Heart left ventricle (tissue), 16 donors: ENCODE data around the gene PRKCA. TPM values are rescaled to one million over a fixed set of nuclear protein-coding genes. Genes with fewer than 3 reads are reported as not detected.

Experiments
- ATAC-seq, 4 donors: fragments of 200-7000 bp; cut with Tn5 transposase; one replicate each; pipeline ENCODE4 v1.9.1; 2020 to 2022; ENCODE audit warnings: moderate library complexity in 4 of 4, mild to moderate bottlenecking in 3 of 4, moderate number of reproducible peaks in 1 of 4
- DNase-seq, 5 donors: peaks; one replicate each; pipeline ENCODE4 v3.0.0-alpha.2; 2020
- H3K27ac ChIP-seq, 12 donors: fragments of 200-600 bp; sonication (generic) in 4 of 12; one replicate each; pipeline versions ENCODE4 v1.5.0 to v1.8.0; 2016 to 2022; ENCODE audit warnings: mild to moderate bottlenecking in 2 of 12
- H3K27me3 ChIP-seq, 9 donors: fragments of 200-600 bp; sonication (generic) in 2 of 9; one replicate each; pipeline versions ENCODE4 v1.5.1 to v1.8.0; 2016 to 2022; ENCODE audit warnings: mild to moderate bottlenecking in 3 of 9
- H3K36me3 ChIP-seq, 9 donors: fragments of 200-600 bp; sonication (generic) in 2 of 9; one replicate each; pipeline versions ENCODE4 v1.5.0 to v1.8.0; 2018 to 2022; ENCODE audit warnings: mild to moderate bottlenecking in 2 of 9
- H3K4me1 ChIP-seq, 12 donors: fragments of 200-600 bp; sonication (generic) in 4 of 12; one replicate each; pipeline versions ENCODE4 v1.5.0 to v1.8.0; 2016 to 2022; ENCODE audit warnings: mild to moderate bottlenecking in 3 of 12
- H3K4me3 ChIP-seq, 12 donors: fragments of 200-600 bp; sonication (generic) in 4 of 12; one replicate each; pipeline versions ENCODE4 v1.5.0 to v1.8.0; 2017 to 2022; ENCODE audit warnings: mild to moderate bottlenecking in 9 of 12, moderate library complexity in 4 of 12
- H3K9me3 ChIP-seq, 12 donors: fragments of 200-600 bp; sonication (generic) in 4 of 12; one replicate each; pipeline versions ENCODE4 v1.5.0 to v1.8.0; 2016 to 2022; ENCODE audit warnings: mild to moderate bottlenecking in 1 of 12
- POLR2A ChIP-seq, 2 donors: fragments of 450-650 bp; IDR thresholded peaks; one replicate each; pipeline ENCODE4 v1.6.1; 2017; ENCODE audit warnings: antibody characterized with exemption in 2 of 2, mild to moderate bottlenecking in 2 of 2, moderate library complexity in 2 of 2
- WGBS, 4 donors: extraction: QIAGEN DNeasy Blood & Tissue Kit in 2 of 4; methylation state at CpG; one replicate each; pipeline versions ENCODE4 v1.1.5 to v1.1.7; 2013 to 2018; 5-methylcytosine and 5-hydroxymethylcytosine counted together
- intact Hi-C, 10 donors: fragments of 100-400 bp; cut with DNase I; formaldehyde crosslinking; loops; one replicate each; pipeline versions ENCODE4 v1.11.1 to v1.14.2; 2022
- polyA plus RNA-seq, 2 donors: library from polyadenylated mRNA; stranded (reverse); fragments of 200-250 nt; gene quantifications; one replicate each; pipeline ENCODE4 v1.2.3, GENCODE V29; 2013
- total RNA-seq, 9 donors: library from RNA; depleted of rRNA in 2 of 9; stranded (reverse); fragments of >200 nt in 2 of 9; fragmentation: NEBNext Ultra II Directional in 3 of 9; extraction: Animal tissue kit (Norgen Biotek cat#: 25700) in 3 of 9; gene quantifications; one replicate each; pipeline versions ENCODE4 v1.1.0 to v1.2.4, GENCODE V29; 2016 to 2023
- TF ChIP-seq, protein P1 (sequence below), 12 donors: fragments of 200-600 bp; sonication (generic) in 4 of 12; IDR thresholded peaks; one replicate each; pipeline versions ENCODE4 v1.5.0 to v1.8.0; 2018 to 2022; ENCODE audit warnings: antibody characterized with exemption in 12 of 12, mild to moderate bottlenecking in 5 of 12
- donor health status: ischemic (EF 13 %, LVEDD 7.1; RV severe dilation, severe dysfunction).
- donor health status: healthy with polysubstance abuse.
- donor health status: DM: no; HTN: yes; CAD: no.
- donor health status: DM: no; HTN: no; CAD: no.
- donor health status: ischemic (EF 25% LVEDD 6.9; RV normal size, moderate dysfunction).
- donor health status: ischemic (EF 25% LVEDD 5.7; RV mildly dilated, moderate dysfunction).
- donor health status: healthy.
- donor health status: DM: yes; HTN: yes; CAD: no.
- donor health status: ischemic (EF 35%, LVEDD 5.7; RV mildly dilated, moderate dysfunction).
- donor health status: nonischemic (EF 11% LVEDD 7.7; RV severe dilation, severe dysfunction).
- donor health status: DM: yes; HTN: yes; CAD: no.
- donor health status: PGD.
- donor health status: ischemic (EF 29% LVEDD 5.4; RV normal size, mild dysfunction).
- donor health status: nonischemic (EF 23%, LVEDD 6.1; RV moderate dilation, normal function).

The PRKCA gene
- total and polyA plus RNA-seq, 11 donors, result 3.4 to 26.8 (median 11.4) TPM

DNA sequence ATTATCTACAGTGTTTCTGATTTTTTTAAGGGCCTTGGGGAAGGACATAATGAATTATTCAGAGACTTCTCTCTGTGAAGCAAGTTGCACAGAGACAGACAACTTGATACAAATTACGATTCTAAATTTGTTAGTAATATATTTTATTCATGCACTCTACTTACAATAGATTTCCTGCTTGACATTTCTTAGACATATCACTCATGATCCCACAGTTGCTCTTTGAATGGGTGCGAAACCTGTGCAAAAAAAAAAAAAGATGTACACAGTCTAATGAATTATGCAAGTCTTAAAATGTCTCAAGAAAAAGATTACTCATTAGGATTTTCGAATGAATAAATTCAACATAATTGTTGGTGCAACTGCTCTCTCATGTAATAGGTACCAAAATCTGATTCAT is 254.8 kb downstream of the PRKCA start:
- Histone ChIP-seq H3K27me3 (no peaks in the 10 kb centered on the region), H3K36me3 (no peaks in the 10 kb centered on the region), H3K4me1 (peaks cover 0 to 7% (median 0%) of the 10 kb centered on the region in 12 donors), H3K4me3 (no peak overlapping the region), H3K9me3 (peaks cover 0 to 8% (median 0%) of the 10 kb centered on the region in 12 donors), H3K27ac (no peak overlapping the region)
- intact Hi-C loops, result no loop called here
- DNase-seq (no peak), ATAC-seq (no peak)
- 91 to 95% (median 93%) methylated on average over 3 of the region's 3 CpGs for WGBS, 4 donors
- TF ChIP-seq POLR2A (IDR thresholded peaks at IDR 0.05), result no peak
- TF ChIP-seq, protein P1, sequence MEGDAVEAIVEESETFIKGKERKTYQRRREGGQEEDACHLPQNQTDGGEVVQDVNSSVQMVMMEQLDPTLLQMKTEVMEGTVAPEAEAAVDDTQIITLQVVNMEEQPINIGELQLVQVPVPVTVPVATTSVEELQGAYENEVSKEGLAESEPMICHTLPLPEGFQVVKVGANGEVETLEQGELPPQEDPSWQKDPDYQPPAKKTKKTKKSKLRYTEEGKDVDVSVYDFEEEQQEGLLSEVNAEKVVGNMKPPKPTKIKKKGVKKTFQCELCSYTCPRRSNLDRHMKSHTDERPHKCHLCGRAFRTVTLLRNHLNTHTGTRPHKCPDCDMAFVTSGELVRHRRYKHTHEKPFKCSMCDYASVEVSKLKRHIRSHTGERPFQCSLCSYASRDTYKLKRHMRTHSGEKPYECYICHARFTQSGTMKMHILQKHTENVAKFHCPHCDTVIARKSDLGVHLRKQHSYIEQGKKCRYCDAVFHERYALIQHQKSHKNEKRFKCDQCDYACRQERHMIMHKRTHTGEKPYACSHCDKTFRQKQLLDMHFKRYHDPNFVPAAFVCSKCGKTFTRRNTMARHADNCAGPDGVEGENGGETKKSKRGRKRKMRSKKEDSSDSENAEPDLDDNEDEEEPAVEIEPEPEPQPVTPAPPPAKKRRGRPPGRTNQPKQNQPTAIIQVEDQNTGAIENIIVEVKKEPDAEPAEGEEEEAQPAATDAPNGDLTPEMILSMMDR (IDR thresholded peaks at IDR 0.05), result no peak

- 84 to 92% (median 89%) methylated on average over 8 of the region's 8 CpGs for WGBS, 4 donors
- TF ChIP-seq, protein P1 (IDR thresholded peaks at IDR 0.05), result no peak
- TF ChIP-seq POLR2A (IDR thresholded peaks at IDR 0.05), result no peak
- Histone ChIP-seq H3K27ac (no peak overlapping the region), H3K27me3 (no peaks in the 10 kb centered on the region), H3K36me3 (no peaks in the 10 kb centered on the region), H3K9me3 (peaks cover 0 to 5% (median 0%) of the 10 kb centered on the region in 12 donors), H3K4me1 (peaks cover 0 to 7% (median 0%) of the 10 kb centered on the region in 12 donors), H3K4me3 (no peak overlapping the region)
- intact Hi-C loops, result no loop called here
- ATAC-seq, result no peak
- no peak for DNase-seq
Observed at GRCh38 chr17:66557886-66558285, 255.5 kb downstream of the PRKCA start.

- 79 to 83% (median 79%) methylated on average over 7 of the region's 7 CpGs for WGBS, 4 donors
- intact Hi-C loops, result loop anchor here in 5 of 10 donors (10.0 kb wide), 4 partner anchors 114 to 356 kb away; partner anchors contain the start of gene PRKCA (in 1 of the 5)
Observed at GRCh38 chr17:66560691-66561090, 258.3 kb downstream of the PRKCA start.

DNA sequence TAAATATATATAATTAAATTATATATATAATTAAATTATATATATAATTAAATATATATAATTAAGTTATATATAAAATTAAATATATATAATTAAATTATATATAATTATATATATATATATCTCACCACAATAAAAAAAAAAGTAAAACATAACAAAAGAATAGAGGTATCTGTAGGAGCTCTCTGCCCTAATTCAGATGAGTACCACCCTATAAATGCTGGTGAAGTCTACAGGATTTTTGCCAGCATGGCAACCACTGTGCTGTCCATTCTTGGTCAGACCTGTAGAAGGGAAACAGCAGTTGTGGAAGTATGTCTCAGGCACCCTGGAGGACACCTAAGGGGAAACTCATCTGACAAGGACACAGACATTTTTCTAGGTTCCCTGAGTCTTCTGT is 259.7 kb downstream of the PRKCA start:
- intact Hi-C loops, result loop anchor here in 5 of 10 donors (10.0 kb wide), 4 partner anchors 113 to 357 kb away; partner anchors contain the start of gene PRKCA (in 1 of the 5)
- H3K4me1 ChIP-seq, result peaks cover 0 to 7% (median 0%) of the 10 kb centered on the region in 12 donors
- no peak overlapping the region for H3K27ac ChIP-seq
- H3K4me3 ChIP-seq, result no peak overlapping the region
- no peaks in the 10 kb centered on the region for H3K36me3 ChIP-seq
- DNase-seq (no peak), ATAC-seq (no peak)
- peaks cover 0 to 5% (median 0%) of the 10 kb centered on the region in 12 donors for H3K9me3 ChIP-seq
- no peaks in the 10 kb centered on the region for H3K27me3 ChIP-seq
- TF ChIP-seq POLR2A (IDR thresholded peaks at IDR 0.05), result no peak
- TF ChIP-seq, protein P1 (IDR thresholded peaks at IDR 0.05), result no peak

More at GRCh38 chr17:66560691-66561090, 258.3 kb downstream of the PRKCA start:
- DNase-seq (no peak), ATAC-seq (no peak)
- no peak for TF ChIP-seq POLR2A (IDR thresholded peaks at IDR 0.05)
- TF ChIP-seq, protein P1 (IDR thresholded peaks at IDR 0.05), result no peak
- H3K36me3 ChIP-seq, result no peaks in the 10 kb centered on the region
- peaks cover 0 to 7% (median 0%) of the 10 kb centered on the region in 12 donors for H3K4me1 ChIP-seq
- no peak overlapping the region for H3K4me3 ChIP-seq
- H3K27me3 ChIP-seq, result no peaks in the 10 kb centered on the region
- peaks cover 0 to 5% (median 0%) of the 10 kb centered on the region in 12 donors for H3K9me3 ChIP-seq
- no peak overlapping the region for H3K27ac ChIP-seq
